Activated CD4-positive, alpha-beta T cell treated with anti-CD3 and anti-CD28 coated beads, Interleukin-2, amount 50 U/mL, for 24 hours (primary cell): ENCODE results near the gene ANTXR1.
"Not testable (repeated sequence)": the region's sequence is repeated elsewhere in the genome, so short reads cannot be mapped to it uniquely, and the experiment has no call there.

Experiments
- DNase-seq, 2 donors: peaks; one replicate each; pipeline ENCODE4 v3.0.0-alpha.2; 2020; ENCODE audit warnings: low read depth in 1 of 2, low spot score in 1 of 2

ANTXR1 gene

DNA sequence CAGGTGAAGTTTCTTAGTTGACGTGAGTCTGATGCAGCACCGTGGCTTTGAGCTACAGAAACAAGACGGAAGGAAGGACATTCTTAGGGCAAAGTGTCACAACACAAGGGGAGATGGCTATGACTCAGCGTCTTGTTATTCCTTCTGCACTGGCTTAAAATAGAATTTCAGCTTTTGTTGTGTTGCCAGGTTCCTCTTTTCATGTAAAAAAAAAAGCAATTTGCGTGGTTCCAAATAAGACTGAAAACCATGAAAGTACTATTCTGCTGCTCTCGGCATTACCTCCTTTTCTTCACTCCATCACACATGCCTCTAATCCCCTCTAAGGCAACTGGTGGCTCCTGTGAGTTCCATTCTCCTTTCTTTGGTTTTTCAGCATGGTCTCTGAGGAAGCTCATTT lies 150.1 kb downstream of the ANTXR1 start:
- DNase-seq, result no peak

DNA sequence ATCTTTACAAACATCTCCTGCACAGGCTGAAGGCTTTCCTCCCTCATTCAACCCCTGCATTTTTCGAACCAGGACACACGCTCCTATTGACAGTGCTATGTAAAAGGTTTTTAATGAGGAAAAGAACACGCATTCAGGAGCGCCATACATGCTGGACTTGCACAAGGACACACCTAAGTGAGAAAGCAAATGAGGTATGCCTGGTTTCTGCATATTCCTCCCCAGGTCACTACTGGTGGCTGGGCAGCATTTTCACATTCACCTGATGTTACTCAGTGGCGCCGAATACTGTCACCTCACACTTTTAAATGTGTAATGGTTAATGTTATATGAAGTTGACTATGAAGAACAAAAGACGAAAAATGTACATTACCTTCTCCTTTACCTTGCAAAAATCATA lies 150.6 kb downstream of the ANTXR1 start:
- no peak for DNase-seq

DNA sequence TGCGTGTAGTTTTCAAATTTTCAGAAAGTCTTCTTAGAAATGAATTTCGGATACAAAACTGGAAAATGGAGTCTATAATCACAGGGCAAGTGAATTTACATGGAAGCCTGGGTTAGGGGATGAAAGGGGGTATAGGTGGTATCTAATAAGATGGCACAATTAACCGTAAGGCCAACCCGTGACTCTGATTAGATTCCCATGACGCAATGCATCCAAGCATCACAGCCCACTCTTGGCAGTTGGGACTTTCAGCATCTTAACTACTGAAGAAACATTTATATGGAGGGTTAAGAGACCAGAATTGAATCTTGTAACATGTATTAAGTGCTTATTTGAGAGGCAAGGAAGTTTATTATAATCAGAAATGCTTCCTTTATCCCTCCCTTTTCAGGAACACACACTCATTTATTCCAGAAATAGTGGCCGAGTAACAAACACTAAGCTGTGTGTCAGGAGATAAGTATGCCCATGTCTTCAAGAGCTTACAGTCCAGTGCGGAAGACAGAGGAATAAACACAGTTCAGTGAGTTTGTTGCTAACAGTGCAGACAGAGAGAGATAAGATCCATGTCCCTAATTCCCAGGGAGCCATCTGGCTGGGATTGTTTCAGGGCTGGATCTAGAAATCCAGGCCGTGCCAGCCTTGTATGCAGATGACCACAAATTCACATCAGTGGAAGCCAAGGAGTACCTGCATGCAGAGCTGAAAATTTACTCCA lies 151.2 kb downstream of the ANTXR1 start:
- DNase-seq, result no peak

DNA sequence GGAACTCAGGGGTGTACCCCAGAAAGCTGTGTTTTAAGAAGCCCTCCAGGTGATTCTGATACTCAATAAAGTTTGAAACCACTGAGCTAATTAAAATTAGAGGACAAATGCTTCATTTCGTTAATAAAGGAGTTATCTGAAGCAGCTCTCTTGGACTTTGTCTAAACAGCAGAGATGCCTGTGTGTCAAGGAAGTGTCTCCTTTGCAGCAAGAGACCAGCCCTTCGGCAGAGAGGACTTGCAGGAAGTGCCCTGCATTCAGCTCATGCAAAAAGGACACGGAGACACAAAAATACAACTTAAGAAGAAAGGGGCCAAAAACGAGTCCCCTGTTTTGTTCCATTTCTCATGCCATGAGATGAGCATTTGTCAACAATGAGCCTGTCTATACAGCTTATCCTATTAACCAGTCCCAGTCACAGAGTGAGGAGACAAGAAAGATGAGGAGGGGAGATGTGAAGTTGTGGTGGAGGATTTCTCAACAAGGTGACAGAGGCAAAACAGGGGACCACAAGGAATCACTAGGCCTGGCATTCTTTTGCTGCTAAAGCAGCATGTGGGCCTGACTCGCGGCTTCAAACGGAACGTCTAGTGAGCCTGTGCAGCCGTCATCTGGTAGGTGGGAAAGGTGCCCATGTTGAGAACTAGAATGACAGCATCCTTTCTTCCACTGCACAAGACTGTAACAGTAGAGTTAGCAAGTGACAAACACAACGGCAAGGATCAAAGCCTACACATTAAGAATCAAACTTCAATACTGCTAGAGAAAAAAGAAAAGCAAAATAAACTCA lies 152.3 kb downstream of the ANTXR1 start:
- DNase-seq, result no peak

DNA sequence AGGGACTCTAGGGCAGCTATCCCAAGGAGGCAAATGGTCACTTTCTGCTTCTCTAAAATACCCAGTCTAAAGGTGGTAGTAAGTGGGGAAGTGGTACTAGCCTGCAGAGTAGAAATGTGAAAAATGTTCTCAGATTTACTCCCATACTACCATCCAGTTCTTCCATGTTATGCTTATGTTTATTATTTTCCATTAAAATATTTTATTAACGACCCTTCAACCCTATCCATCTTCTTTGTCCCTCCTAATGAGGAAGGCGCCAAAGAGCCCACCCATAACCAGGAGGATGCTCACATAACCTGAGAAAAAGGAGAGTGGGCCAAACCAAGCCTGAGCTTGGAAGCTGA lies 153.5 kb downstream of the ANTXR1 start:
- DNase-seq, result no peak

DNA sequence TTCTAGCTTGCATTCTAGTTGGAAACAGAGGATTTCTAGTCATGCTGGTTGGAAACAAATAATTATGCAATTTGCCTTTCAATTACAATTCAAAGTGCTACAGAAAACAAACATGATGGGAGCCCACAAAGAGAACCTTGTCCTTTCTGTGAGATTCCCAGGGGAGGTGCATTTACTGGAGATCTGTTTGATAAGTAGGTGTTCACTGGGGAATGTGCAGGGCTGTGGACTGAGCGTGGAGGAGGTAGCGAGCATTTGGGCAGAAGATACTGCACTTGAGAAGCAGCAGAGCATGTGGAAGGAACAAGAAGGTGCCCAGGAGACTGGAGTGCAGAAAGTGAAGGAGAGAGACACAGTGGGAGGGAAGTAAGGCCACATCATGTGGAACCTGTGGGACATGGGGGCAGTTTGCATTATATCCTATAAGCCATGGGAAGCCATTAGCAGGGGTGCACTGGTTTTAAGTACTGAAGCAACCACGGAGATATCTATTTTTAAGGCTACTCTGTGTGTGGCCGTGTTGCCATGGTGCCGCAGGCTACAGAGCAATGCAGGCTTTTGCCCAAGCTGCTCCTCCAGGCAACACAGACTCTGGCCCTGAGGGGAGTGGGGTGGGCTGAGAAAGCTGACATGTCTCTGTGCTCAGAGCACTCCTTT lies 154.0 kb downstream of the ANTXR1 start:
- no peak for DNase-seq

DNA sequence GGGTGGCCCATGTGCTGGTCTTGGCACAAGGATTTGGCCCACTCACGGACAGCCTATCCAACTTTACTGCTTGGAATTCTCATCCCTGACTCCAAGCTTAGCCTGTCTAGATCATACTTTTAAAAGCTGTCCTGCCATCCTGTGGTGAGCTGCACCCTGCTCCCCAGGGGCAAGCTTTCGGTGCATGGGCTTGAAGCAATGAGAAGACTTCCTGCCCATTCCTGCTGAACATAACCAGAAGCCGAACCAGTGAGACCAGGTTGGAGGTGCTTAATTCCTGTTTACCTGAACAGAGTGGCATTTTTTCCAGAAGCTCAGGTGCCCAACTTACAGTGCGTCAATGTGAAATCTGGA lies 154.5 kb downstream of the ANTXR1 start:
- no peak for DNase-seq

DNA sequence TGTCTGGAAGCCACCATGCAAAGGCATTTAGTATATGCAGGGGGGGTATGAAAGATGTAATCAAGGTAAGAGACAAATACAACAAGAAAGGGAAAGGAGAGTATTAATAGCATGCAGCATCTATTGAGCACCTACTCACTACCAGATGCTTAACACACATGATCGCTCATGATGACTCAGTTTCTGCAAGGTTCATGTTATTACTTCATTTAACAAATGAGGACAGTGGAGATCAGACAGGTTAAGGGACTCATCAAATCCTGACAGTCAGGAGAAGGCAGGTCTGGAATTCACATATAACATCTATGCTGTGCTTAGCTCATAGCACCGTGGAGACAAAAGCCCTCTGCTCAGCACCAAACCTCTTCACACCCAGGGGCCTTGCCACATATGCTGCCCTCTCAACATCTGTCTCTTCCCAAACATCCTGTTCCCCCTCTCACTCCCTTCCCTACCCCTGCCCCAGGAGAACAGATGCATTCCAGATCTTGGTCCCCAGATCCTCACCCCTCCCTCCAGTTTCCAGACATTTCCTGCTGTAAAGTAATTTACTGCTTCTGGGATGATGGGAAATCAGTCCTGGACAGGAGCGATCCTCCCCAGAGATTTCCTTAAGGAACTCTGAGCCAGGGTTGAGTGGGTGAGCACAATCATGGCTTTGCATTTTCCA lies 155.3 kb downstream of the ANTXR1 start:
- DNase-seq, result no peak

DNA sequence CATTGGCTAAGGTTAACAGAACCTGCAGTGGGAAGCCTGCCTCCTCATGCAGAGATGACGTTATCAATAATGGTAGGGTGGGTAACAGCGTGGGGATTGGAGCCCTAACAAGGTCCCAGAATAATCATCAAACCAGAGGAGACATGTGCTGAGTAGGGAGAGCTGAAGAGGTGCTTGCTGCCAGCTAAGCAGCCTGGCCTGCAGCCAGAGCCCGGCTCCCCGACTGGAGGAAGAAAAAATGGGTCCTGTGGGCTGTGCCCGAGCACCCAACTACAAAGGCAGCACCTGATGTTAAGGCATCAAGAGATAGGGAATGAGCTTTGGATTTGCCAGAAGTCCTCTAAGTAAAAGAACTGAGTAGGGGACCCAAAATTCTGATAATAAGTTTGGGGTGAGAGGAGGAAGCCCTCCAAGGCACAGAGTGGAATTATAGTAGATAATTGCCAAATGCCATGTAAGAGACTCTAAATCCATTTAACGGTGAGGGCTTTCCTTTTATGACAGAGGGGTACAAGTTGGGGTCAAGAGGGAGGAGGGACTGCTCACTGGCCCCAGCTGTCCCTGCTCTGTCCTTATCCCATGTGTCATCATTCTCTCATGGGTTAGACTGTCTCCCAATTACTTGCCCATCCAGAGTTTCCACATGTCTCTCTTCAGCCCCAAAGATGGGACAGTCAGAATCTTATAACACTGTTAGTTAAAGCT lies 156.1 kb downstream of the ANTXR1 start:
- no peak for DNase-seq

DNA sequence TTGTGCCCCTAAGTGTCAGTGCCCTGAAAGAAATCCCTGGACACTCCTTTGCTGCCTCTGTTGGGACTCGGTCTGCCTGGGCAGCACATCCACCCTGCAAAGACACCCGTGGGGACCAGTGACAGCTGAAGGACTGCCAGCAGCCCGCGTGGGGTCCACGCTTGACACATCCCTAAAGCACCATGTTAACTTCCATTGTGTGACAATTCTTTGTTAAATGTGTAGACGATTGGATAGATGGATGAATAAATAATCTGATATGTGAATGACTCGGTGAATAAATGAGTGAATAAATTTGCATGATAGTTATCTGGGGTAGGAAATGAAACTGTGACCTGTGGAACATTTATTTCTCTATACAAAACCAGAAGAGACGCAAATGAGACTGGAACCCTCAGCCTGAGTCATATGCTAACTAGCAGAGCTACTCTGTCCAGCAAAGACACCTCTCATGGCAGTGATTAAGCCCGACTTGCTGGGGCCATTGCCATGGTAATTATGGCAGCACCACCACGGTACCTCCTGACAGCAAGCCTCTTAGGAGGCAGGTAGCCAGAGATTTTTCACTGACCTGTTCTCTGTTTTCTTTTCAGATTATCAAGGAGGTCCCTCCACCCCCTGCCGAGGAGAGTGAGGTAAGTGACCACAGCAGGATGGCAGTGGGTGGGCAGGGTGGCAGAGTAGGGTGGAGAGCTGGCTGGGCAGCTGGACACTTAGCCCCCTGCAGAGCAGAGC lies 156.8 kb downstream of the ANTXR1 start:
- no peak for DNase-seq

DNA sequence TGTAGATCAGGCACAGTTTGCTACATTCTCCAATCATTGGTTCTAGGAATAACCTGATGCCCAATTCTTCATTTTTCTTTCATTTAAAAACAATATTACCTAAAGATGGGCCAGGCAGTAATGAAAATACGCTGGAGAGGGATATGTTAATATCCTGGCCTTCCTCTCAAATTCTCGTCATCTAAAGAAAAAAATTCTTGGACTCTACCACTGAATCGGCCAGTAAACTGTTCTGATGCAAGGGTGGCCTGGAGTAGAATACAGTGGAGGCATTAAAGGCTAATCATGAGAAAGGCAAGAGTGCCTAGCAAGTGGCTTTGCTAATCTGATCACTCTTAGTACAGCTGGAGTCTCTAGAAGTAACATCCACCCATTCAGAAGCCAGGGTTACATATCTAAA lies 157.7 kb downstream of the ANTXR1 start:
- DNase-seq, result no peak

DNA sequence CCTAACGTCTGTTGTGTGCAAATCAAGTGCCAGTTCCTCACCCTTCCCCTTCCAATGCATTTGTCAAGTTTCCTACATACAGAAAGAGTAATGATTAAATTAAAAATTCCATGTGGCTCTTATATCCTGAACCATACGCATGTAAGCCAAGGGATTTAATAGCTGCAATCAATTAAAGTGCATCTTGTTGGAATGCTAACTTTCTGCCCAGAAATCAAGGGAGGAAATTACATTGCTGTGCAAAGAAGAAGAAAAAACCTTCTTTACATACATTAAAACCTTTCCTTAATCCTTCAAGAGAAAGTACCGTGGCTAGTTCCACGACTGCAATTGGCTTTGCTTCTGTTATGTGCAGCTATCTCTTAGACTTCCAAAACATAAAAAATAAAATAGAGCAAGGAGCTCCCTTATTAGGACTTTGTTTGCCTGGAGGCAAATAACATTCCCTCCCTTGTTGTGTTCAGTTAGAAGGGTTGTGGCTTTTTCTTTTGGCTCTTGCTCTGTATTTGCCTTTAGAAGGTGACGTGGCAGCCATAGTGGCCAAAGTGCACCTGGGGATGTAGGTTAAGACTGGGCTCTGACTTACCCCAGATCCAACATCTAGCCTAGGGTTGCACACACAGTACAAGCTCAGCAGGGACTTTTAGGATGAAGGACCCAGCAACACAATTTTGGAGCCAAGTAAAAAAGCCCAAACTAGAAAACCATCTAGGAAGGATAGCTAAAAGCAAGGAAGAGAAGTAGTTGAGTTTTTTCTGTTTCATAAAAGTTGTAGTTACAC lies 158.3 kb downstream of the ANTXR1 start:
- no peak for DNase-seq

DNA sequence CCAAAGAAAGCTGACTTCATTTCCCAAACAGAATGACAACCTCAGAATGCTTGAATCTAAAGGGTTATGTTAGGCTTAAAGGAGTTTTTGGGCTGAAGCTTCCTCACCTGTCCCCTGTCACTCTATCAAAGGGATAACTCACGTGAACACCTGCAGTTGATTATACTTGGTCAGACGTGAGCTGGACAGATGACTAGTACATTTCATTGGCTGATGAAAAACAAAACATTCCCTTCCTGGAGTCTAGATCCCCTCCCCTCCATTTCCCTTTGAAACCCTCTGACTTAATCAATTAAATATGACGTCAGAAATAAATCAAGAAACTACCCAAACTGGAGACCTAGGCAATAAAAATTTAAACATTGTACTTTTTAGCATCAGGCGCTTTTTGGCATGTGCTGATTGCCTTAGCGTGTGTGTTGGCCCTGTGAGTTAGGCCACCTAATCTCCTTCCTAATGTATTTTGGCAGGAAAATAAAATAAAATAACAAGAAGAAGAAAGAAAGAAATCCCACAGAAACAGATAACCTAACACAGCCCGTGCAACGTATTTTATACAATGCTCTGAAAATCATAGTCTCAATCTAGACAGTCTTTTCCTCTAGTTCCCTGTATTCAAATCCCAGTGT lies 159.0 kb downstream of the ANTXR1 start:
- DNase-seq, result no peak

DNA sequence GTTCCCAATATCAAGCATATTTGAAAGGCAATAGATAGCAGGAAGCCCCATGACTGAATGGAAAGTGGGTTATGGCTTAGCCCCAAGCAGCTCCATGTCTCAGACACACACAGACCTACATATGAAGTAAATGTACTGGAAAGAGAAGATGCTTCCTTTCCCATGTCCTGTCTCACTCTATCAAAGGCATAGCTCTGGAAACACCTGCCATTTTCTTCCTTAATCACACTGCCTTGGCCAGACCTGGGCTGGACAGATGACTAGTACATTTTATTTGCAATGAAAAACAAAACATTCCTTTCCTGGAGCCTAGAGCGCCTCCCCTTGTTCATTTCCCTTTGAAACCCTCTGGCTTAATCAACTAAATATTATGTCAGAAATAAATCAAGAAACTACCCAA lies 160.7 kb downstream of the ANTXR1 start:
- no peak for DNase-seq

DNA sequence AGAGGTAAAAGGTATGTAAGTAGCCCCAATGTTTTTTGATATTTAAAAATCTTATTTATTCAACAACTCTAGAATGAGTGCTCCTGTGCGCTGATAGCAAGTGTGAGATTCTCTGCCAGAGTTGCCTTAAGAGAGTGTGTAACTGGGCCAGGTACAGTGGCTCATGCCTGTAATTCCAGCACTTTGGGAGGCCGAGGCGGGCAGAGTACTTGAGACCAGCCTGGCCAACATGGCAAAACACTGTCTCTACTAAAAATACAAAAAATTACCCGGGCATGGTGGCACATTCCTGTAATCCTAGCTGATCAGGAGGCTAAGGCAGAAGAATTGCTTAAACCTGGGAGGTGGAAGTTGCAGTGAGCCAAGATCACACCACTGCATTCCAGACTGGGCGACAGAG lies 161.2 kb downstream of the ANTXR1 start:
- not testable (repeated sequence) for DNase-seq

DNA sequence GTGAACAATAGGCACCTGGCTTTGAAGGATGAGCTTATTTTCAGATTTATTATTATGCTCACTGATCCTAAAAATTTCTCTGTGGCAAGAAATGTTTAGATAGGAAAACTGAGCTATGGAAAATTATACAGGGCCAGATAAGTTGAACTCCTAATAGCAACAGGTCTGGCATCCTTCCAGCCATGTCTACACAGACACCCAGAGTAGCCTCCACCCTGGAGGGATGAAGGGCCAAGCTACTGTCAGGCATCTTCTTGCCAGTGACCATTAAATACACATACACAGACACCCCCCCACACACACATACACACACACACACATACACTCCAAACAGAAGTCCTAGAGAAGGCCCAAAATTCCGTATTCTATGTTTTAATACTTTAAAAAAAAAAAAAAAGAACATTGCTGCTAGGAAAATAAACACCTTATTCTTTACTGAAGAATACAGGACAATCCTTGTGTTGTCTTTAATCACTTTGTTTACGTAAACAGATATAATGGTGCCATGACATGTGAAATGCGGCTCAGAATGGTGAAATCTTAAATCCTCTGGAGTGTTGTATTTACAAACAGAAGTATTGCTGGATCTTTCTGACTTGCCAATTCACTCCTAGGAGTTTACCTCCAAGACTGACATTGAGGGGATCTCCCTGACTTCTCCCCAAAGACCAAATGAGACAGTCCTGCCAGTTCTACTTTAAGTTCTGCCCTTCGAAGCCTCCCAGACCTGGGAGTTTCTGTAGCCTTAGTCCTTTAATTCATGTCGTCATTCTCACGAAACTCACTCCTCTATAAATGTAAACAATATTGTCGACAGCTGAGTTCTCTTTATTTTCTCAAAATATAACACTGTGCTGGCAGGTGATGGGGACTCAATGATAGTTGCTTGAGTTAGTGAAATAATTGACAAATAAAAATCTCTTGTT lies 163.1 kb downstream of the ANTXR1 start:
- DNase-seq, result no peak

DNA sequence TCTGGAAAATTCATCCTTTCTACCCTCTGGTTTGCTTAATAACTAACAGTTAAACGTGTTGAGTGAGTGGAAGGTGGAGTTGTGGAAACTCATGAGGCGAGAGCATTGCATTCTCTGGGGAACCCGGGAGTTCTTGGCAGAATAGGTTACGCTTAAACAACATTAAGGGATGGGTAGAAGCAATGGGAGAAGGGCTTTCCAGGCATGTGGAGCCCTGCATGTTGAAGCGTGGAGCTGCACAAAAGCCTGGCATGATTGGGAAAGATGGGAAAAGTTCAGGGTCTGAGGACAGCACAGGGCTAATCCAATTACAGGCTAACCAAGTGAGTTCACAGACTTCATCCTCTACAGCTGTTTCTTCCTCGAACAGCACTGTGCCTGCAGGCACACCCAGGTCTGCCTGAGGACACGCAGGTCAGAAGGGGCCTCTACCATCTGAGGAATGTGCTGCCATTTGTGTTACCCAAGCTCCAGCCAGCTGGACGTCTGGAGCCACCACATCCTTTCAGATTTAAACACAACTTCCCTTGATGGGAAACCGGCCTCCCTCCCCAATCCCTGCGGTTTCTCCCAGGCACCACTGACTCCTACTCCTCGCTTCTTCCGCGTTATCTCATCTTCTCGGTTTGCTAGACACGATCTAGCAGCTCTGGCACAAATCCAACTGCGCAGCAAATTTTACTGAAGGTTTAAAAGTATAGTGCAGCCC lies 164.2 kb downstream of the ANTXR1 start:
- DNase-seq, result no peak
